Naive thymus-derived CD8-positive, alpha-beta T cell (primary cell): ENCODE data around the gene PCSK4. TPM values are rescaled to one million over a fixed set of nuclear protein-coding genes. Genes with fewer than 3 reads are reported as not detected.
A peak's percentile ranks its signal among the peaks of the same experiment; 100 is the strongest.
"Not testable (repeated sequence)": the region's sequence is repeated elsewhere in the genome, so short reads cannot be mapped to it uniquely, and the experiment has no call there.

Source experiments
- ATAC-seq, 2 donors: fragments of 150-1000 bp; cut with Tn5 transposase in 1 of 2; sonication (Bioruptor Pico), chemical (Tn5 transposase) in 1 of 2; 1 replicate in 1 of 2; 2 replicates in 1 of 2; pipeline ENCODE4 v1.10.0; 2021; ENCODE audit warnings: mild to moderate bottlenecking in 2 of 2, moderate library complexity in 2 of 2
- POLR2A ChIA-PET: fragments of 350-600 bp; sonication (Branson Sonifier 250); formaldehyde crosslinking; loops from one replicate; lab custom pipeline; 2021; ENCODE audit warnings: antibody characterized with exemption; lab: Charles Lee
- DNase-seq, 10 donors: peaks; one replicate each; pipeline versions ENCODE4 v3.0.0 to v3.0.0-alpha.2; 2020 to 2022
- H3K27ac Mint-ChIP-seq, 10 donors: one replicate each; pipeline ENCODE4 v1.8.0; 2020 to 2022; ENCODE audit warnings: mild to moderate bottlenecking in 10 of 10, mixed read lengths in 10 of 10, moderate library complexity in 4 of 10, inconsistent platforms in 1 of 10
- H3K27me3 Mint-ChIP-seq, 5 donors: one replicate each; pipeline ENCODE4 v1.8.0; 2021 to 2022; ENCODE audit warnings: mixed read lengths in 5 of 5
- H3K36me3 Mint-ChIP-seq, 3 donors: one replicate each; pipeline ENCODE4 v1.8.0; 2020 to 2022; ENCODE audit warnings: mixed read lengths in 3 of 3, mild to moderate bottlenecking in 2 of 3, inconsistent platforms in 1 of 3
- H3K4me1 Mint-ChIP-seq, 4 donors: one replicate each; pipeline ENCODE4 v1.8.0; 2021 to 2022; ENCODE audit warnings: mixed read lengths in 4 of 4
- H3K4me3 Mint-ChIP-seq, 10 donors: one replicate each; pipeline ENCODE4 v1.8.0; 2020 to 2022; ENCODE audit warnings: mild to moderate bottlenecking in 10 of 10, mixed read lengths in 10 of 10, moderate library complexity in 6 of 10, inconsistent platforms in 1 of 10
- H3K9me3 Mint-ChIP-seq, 9 donors: one replicate each; pipeline ENCODE4 v1.8.0; 2020 to 2022; ENCODE audit warnings: mixed read lengths in 9 of 9, mild to moderate bottlenecking in 3 of 9, inconsistent platforms in 1 of 9, moderate library complexity in 1 of 9
- polyA plus RNA-seq, 3 donors: library from polyadenylated mRNA; unstranded; fragments of 300-500 nt; fragmentation: Illumina TruSeq; gene quantifications; one replicate each; pipeline ENCODE4 v1.2.3, GENCODE V29; 2021
- total RNA-seq, 8 experiments: library from RNA in 2 of 8; stranded (reverse) in 2 of 8; gene quantifications; one replicate each; pipeline ENCODE4 v1.2.3 and lab custom pipeline; 2021 to 2026

The PCSK4 gene
- total RNA-seq (10 to 100 TPM; 11.1 to 12.0 TPM), polyA plus RNA-seq (1 to 10 TPM in 2 of 3 donors, under 1 TPM in 1; 0.35 to 1.3 (median 1.2) TPM), total RNA-seq (lab: John Stamatoyannopoulos, UW) (0.93 to 14.8 (median 7.6) reads per million in 6 experiments)

DNA sequence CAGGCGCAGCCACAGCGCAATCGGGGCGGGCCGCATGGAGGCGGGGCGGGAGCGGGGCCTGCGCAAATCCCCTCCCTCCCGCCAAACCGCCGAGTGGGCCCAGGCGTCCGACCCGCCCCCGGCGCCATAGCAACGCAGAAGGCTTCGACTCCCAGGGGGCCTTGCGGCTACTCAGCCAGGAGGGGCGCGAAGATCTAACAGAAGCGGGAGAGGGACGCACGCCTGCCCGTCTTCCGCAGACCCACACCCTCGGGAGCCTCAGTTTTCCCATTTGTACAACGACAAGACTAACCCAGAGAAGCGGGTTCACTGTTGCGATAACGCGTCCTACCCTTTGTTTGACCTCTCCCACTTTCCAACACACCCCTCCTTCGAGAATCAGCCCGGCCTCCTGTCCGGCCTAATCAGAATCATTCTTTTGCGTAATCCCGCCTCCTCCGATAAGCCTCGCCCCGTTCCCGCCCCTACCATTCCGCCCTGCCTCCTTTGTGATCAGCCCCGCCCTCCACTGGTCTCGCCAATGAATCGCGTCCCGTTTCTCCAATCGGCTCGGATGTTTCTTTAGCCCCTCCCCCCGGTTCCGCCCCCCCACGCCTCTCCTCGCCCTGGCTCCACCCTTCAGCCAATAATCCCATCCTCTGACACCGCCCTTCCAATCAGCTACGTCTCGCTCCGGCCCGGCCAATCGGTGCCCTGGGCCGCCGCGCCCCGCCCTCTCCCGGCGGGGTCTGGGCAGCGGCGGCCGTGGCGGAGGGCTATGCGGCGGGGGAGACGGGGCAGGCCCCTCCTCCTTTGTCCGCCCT is at the start of gene PCSK4:
TSS of gene PCSK4 (minus strand) at position 40 of the 803 bp plus-strand sequence. CDS start at position 36, 4 bp downstream.
- peak; percentile 94 to 100 (median 98) for DNase-seq
- ATAC-seq = peak; percentile 84 to 88
- peak within 1 kb of the TSS; percentile 85 to 93 (median 88) for H3K4me3 Mint-ChIP-seq
- peaks cover 8 to 22% (median 15%) of the 10 kb centered on the region in 4 donors for H3K4me1 Mint-ChIP-seq
- no peaks in the 10 kb centered on the region for H3K36me3 Mint-ChIP-seq
- H3K27me3 Mint-ChIP-seq = no peaks in the 10 kb centered on the region
- peak within 1 kb of the TSS; percentile 14 to 97 (median 89) for H3K27ac Mint-ChIP-seq
- H3K9me3 Mint-ChIP-seq = no peaks in the 10 kb centered on the region
- POLR2A ChIA-PET = interaction anchor here (0.5 to 2.2 kb wide), 19 partner anchors 8 to 1692 kb away, joined by 3 to 14 read pairs (median 3); partner anchors contain the start of genes C19orf25, CIRBP and NDUFS7

DNA sequence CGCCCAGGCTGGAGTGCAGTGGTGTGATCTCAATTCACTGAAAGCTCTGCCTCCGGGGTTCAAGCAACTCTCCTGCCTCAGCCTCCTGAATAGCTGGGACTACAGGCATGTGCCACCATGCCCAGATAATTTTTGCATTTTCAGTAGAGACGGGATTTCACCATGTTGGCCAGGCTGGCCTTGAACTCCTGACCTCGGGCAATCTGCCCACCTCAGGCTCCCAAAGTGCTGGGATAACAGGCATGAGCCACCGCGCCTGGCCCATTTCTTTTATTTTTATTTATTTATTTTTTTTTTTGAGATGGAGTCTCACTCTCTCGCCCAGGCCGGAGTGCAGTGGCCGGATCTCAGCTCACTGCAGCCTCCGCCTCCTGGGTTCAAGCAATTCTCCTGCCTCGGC is 49.6 kb upstream of the PCSK4 start:
- POLR2A ChIA-PET, ATAC-seq, H3K9me3 Mint-ChIP-seq, H3K36me3 Mint-ChIP-seq, DNase-seq, H3K4me1 Mint-ChIP-seq, H3K4me3 Mint-ChIP-seq, H3K27ac Mint-ChIP-seq: not testable (repeated sequence)
- peaks cover 11 to 67% (median 16%) of the 10 kb centered on the region in 5 donors for H3K27me3 Mint-ChIP-seq

DNA sequence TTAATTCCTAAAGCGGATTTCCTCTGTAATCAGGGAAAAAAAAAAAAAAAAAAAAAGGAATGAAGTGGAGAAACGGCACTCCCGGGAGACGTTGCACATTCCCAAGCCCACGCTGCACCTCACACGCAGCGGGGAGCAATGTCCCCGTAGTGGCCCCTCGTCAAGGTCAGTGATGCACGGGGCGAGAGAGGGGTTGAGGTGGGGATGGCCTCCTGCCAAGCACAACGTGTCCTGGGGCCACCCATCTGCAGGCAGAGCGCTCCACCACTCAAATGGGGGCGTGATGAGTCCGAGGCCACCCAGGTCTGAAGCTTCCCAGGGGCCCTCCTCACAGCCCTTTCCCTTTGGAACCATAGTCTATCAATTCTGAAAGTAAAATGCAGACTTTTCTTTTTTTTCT is 48.8 kb upstream of the PCSK4 start:
- Mint-ChIP-seq H3K9me3 (no peaks in the 10 kb centered on the region), H3K4me1 (no peaks in the 10 kb centered on the region), H3K27ac (no peak overlapping the region), H3K36me3 (no peaks in the 10 kb centered on the region), H3K4me3 (no peak overlapping the region), H3K27me3 (peaks cover 11 to 62% (median 16%) of the 10 kb centered on the region in 5 donors)
- DNase-seq = no peak
- ATAC-seq = no peak
- POLR2A ChIA-PET = interaction anchor here (0.6 to 0.7 kb wide), 2 partner anchors 181 to 1041 kb away, joined by 3 to 5 read pairs; no protein-coding TSS in a partner anchor

DNA sequence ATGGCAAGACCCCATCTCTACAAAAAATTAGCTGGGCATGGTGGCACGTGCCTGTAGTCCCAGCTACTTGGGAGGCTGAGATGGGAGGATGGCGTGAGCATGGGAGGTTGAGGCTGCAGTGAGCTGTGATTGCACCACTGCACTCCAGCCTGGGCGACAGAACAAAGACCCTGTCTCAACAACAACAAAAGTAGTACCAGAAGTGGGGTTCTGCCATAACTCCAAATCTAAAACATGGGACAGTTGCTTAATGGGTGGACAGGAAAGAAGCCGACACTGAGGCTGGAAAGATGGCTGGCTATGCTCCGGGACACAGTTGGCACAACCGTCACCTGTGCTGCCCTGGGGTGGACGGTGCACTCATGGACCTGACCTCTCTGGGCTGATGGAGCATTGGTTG is 45.5 kb upstream of the PCSK4 start:
- not testable (repeated sequence) for H3K4me3 Mint-ChIP-seq, H3K9me3 Mint-ChIP-seq, ATAC-seq, H3K36me3 Mint-ChIP-seq, H3K4me1 Mint-ChIP-seq, DNase-seq, H3K27ac Mint-ChIP-seq
- POLR2A ChIA-PET = interaction anchor here (0.7 kb wide), 1 partner anchor 305 kb away, joined by 5 read pairs; no protein-coding TSS in a partner anchor
- peaks cover 9 to 67% (median 16%) of the 10 kb centered on the region in 5 donors for H3K27me3 Mint-ChIP-seq

DNA sequence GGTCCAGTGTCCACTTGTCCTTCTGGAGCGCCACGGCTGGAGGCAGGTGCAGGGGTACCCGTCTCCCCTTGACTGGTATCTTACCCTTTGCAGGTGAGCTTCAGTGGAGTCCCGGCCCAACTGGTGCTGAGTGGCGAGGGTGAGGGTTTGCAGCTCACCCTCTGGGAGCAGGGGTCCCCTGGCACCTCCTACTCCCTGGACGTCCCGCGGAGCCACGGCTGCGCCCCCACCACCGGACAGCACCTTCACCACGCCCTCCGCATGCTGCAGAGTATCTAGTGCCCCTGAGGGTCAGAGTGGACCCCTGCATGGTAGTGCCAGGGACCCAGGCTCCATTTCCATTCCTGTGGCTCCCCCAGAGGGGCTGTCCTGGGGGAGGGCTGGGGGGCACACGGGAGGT is 44.8 kb upstream of the PCSK4 start:
- DNase-seq (no peak), ATAC-seq (no peak)
- no peak overlapping the region for H3K4me3 Mint-ChIP-seq
- POLR2A ChIA-PET = interaction anchor here (0.7 kb wide), 1 partner anchor 125 kb away, joined by 3 read pairs; no protein-coding TSS in a partner anchor
- H3K27ac Mint-ChIP-seq = no peak overlapping the region
- peaks cover 4 to 64% (median 14%) of the 10 kb centered on the region in 5 donors for H3K27me3 Mint-ChIP-seq
- H3K36me3 Mint-ChIP-seq = no peaks in the 10 kb centered on the region
- H3K9me3 Mint-ChIP-seq = no peaks in the 10 kb centered on the region
- H3K4me1 Mint-ChIP-seq = peaks cover 0 to 2% (median 0%) of the 10 kb centered on the region in 4 donors

DNA sequence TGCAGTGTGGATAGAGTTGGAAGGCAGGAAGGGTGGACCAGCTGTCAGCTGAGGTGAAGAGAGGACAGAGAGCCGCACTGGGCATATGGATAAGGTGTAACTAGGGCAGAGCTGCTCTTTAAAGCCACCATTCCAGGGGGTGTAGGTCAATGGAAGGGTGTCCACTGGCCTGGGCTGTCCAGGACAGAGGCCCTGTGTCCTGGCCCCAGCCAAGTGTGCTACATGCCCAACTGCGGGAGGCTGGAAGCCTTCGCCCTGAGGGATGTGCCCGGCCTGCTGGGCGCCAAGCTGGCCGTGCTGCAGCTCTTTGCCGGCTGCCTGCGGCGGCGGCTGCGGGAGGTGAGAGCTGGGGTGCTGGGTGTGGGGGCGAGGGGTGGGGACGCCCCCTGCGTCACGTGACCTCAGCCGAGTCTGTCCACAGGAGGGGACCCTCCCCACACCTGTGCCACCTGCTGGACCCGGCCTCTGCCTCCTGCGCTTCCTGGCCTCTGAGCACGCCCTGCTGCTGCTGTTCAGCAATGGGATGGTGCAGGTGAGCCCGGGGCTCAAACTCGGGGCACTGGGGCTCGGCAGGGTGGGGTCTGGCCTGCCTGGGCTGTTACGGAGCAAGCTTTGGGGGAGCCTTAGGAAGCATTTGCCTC is 43.5 kb upstream of the PCSK4 start:
- H3K36me3 Mint-ChIP-seq = no peaks in the 10 kb centered on the region
- H3K4me3 Mint-ChIP-seq = no peak overlapping the region
- POLR2A ChIA-PET = interaction anchor here (0.7 kb wide), 1 partner anchor 80 kb away, joined by 5 read pairs; no protein-coding TSS in a partner anchor
- no peaks in the 10 kb centered on the region for H3K9me3 Mint-ChIP-seq
- H3K27me3 Mint-ChIP-seq = peaks cover 4 to 60% (median 18%) of the 10 kb centered on the region in 5 donors
- DNase-seq (no peak), ATAC-seq (no peak)
- H3K4me1 Mint-ChIP-seq = peaks cover 0 to 2% (median 0%) of the 10 kb centered on the region in 4 donors
- H3K27ac Mint-ChIP-seq = peak overlapping the region in 1 of 10 donors; percentile 14

DNA sequence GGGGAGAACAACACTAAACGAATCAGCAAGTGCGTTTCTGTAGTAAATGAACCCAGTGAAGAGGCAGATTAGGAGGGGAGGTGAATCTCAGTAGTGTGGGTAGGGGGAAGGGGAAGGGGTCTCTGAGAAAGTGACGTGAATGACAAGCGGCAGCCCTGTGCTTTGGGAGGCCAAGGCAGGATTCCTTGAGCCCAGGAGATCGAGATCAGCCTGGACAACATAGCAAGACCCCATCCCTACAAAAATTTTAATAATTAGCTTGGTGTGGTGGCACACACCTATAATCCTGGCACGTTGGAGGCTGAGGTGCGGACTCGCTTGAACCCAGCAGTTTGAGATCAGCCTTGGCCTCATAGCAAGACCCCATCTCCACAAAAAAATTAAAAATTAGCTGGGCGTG is 41.9 kb upstream of the PCSK4 start:
- POLR2A ChIA-PET = interaction anchor here (0.6 kb wide), 1 partner anchor 11 kb away, joined by 3 read pairs; no protein-coding TSS in a partner anchor
- no peaks in the 10 kb centered on the region for H3K36me3 Mint-ChIP-seq
- H3K9me3 Mint-ChIP-seq = no peaks in the 10 kb centered on the region
- peaks cover 6 to 53% (median 25%) of the 10 kb centered on the region in 5 donors for H3K27me3 Mint-ChIP-seq
- no peak overlapping the region for H3K4me3 Mint-ChIP-seq
- H3K27ac Mint-ChIP-seq = no peak overlapping the region
- DNase-seq = no peak
- no peak for ATAC-seq
- H3K4me1 Mint-ChIP-seq = peaks cover 0 to 2% (median 0%) of the 10 kb centered on the region in 4 donors

DNA sequence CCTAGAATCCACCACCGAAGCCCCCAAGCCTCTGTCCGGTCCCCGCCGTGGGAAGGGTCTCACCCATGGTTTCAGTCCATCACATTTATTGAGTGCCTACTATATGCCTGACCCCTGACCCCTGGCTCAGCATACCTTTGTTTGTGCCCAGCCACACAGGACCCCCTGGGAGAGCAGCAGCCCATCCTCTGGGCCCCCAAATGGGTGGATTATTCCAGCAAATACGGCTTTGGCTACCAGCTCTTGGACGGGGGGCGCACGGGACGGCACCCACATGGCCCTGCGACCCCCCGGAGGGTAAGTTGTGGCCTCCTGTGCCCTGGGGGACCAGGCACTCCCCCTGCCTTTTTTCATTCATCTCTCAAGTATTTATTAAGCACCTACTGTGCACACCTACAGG is 41.4 kb upstream of the PCSK4 start:
- Mint-ChIP-seq H3K4me3 (no peak overlapping the region), H3K9me3 (no peaks in the 10 kb centered on the region), H3K27ac (no peak overlapping the region), H3K36me3 (no peaks in the 10 kb centered on the region), H3K4me1 (peaks cover 0 to 2% (median 0%) of the 10 kb centered on the region in 4 donors), H3K27me3 (peaks cover 6 to 55% (median 28%) of the 10 kb centered on the region in 5 donors)
- ATAC-seq (no peak), DNase-seq (no peak)
- POLR2A ChIA-PET = interaction anchor here (0.6 kb wide), 1 partner anchor 11 kb away, joined by 3 read pairs; no protein-coding TSS in a partner anchor

DNA sequence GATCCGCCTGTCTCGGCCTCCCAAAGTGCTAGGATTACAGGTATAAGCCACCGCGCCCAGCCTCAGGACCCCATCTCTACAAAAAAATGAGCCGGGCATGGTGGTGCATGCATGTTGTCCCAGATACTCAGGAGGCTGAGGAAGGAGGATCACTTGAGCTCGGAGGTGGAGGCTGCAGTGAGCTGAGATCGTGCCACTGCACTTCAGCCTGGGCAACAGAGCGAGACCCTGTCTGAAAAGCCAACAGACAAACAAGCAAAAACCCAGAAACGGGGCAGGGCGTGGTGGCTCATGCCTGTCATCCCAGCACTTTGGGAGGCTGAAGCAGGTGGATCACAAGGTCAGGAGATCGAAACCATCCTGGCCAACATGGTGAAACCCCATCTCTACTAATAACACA is 40.7 kb upstream of the PCSK4 start:
- H3K4me1 Mint-ChIP-seq, H3K27ac Mint-ChIP-seq, POLR2A ChIA-PET: not testable (repeated sequence)

DNA sequence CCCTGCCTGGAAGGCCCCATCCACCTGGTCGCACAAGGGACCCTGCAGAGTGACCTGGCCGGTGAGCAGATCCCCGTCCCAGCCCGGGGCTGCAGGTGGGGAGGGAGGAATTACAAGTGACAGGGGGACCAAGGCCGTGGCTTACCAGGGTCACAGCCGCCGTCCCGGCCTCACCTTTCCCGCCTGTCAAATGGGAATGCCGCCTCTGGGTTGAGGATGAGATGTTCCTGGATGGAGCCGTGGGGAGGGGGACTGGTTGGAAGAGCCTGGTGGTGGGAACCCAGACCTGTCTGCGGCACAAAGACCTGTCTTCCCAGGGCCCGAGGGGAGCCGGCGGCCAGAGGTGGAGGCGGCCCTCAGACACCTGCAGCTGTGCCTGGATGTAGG is 39.3 kb upstream of the PCSK4 start:
- Mint-ChIP-seq H3K4me3 (no peak overlapping the region), H3K9me3 (peaks cover 0 to 1% (median 0%) of the 10 kb centered on the region in 9 donors), H3K4me1 (peaks cover 5 to 9% (median 7%) of the 10 kb centered on the region in 4 donors), H3K27me3 (peaks cover 20 to 67% (median 47%) of the 10 kb centered on the region in 5 donors), H3K36me3 (peaks cover 0 to 6% (median 2%) of the 10 kb centered on the region in 3 donors), H3K27ac (no peak overlapping the region)
- no peak for ATAC-seq
- DNase-seq = no peak
- POLR2A ChIA-PET = no interaction called here

More for the DNA sequence above, 40.7 kb upstream of the PCSK4 start:
- H3K36me3 Mint-ChIP-seq, DNase-seq, H3K4me3 Mint-ChIP-seq, H3K9me3 Mint-ChIP-seq, ATAC-seq: not testable (repeated sequence)
- peaks cover 13 to 62% (median 35%) of the 10 kb centered on the region in 5 donors for H3K27me3 Mint-ChIP-seq

DNA sequence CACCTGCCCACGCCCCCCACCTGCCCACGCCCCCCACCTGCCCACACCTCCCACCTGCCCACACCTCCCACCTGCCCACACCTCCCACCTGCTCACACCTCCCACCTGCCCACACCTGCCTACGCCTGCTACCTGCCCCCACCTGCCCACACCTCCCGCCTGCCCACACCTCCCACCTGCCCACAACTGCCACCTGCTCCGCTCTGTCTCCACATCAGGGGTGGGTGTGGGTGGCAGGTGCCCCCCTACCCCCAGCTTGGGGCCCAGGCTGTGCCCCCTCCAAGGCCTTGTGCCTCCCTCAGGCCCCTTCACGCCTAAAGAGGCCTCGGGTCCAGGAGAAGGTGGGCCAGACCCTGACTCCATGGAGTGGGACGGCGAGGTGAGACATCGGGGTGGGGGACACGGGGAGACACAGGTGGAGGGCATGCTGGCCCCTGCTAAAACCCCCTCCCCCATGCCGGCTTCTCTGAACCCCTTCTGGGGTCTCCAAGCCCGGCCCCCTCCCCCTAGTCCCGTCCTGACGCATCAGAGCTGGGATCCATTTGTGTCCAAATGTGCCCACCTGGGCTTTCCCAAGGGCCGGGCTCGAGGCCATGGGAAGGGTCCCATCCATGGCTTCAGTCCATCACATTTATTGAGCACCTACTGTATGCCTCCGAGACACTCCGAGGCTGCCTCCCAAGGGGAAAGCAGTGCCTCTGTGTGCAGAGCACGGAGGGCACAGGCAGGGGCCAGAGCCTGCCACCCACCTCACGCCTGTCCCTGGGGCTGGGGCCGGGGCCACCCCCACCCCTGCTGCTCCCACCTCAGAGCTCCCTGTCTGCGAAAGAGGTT is 38.7 kb upstream of the PCSK4 start:
- Mint-ChIP-seq H3K27ac (no peak overlapping the region), H3K27me3 (peaks cover 22 to 73% (median 50%) of the 10 kb centered on the region in 5 donors), H3K4me3 (no peak overlapping the region), H3K9me3 (peaks cover 0 to 1% (median 0%) of the 10 kb centered on the region in 9 donors), H3K36me3 (peaks cover 0 to 7% (median 2%) of the 10 kb centered on the region in 3 donors), H3K4me1 (peaks cover 6 to 11% (median 10%) of the 10 kb centered on the region in 4 donors)
- POLR2A ChIA-PET = no interaction called here
- ATAC-seq = no peak
- DNase-seq = no peak
